Forelimb muscle (tissue), 1 donor: ENCODE data around the gene PACRG. TPM values are rescaled to one million over a fixed set of nuclear protein-coding genes. Genes with fewer than 3 reads are reported as not detected.

Experiments
- DNase-seq: peaks from one replicate; pipeline ENCODE4 v3.0.0-alpha.2; 2013; ENCODE audit warnings: low read depth
- polyA plus RNA-seq: library from polyadenylated mRNA; unstranded; fragments of 120-200 nt; gene quantifications from one replicate; pipeline ENCODE4 v1.2.1, GENCODE V29; 2013; ENCODE audit not compliant: insufficient read length

PACRG gene
- polyA plus RNA-seq, 1 donor = 2.1 TPM

GRCh38 chr6:163199371-163199770 is 471.6 kb downstream of the PACRG start:
- no peak for DNase-seq

GRCh38 chr6:163200289-163200688 is 472.5 kb downstream of the PACRG start:
- DNase-seq = no peak

GRCh38 chr6:163200694-163201093 is 472.9 kb downstream of the PACRG start:
- DNase-seq = no peak

GRCh38 chr6:163201855-163202254 is 474.1 kb downstream of the PACRG start:
- no peak for DNase-seq

- DNase-seq = no peak
Measured at GRCh38 chr6:163206196-163206595, 478.4 kb downstream of the PACRG start.

- DNase-seq = no peak
Measured at GRCh38 chr6:163207431-163208383, 479.9 kb downstream of the PACRG start.

GRCh38 chr6:163209005-163209404 is 481.2 kb downstream of the PACRG start:
- no peak for DNase-seq

GRCh38 chr6:163212123-163212522 is 484.3 kb downstream of the PACRG start:
- DNase-seq = no peak

- no peak for DNase-seq
Measured at GRCh38 chr6:163214259-163214658, 486.5 kb downstream of the PACRG start.

- DNase-seq = no peak
Measured at GRCh38 chr6:163218361-163218894, 490.7 kb downstream of the PACRG start.

GRCh38 chr6:163226181-163226835 is 498.5 kb downstream of the PACRG start:
- DNase-seq = no peak

- no peak for DNase-seq
Measured at GRCh38 chr6:163226836-163227485, 499.2 kb downstream of the PACRG start.

- no peak for DNase-seq
Measured at GRCh38 chr6:163228041-163228440, 500.3 kb downstream of the PACRG start.

GRCh38 chr6:163229050-163229449 is 501.3 kb downstream of the PACRG start:
- no peak for DNase-seq

- no peak for DNase-seq
Measured at GRCh38 chr6:163230901-163231300, 503.1 kb downstream of the PACRG start.

- DNase-seq = no peak
Measured at GRCh38 chr6:163231356-163232014, 503.7 kb downstream of the PACRG start.

GRCh38 chr6:163232015-163232523 is 504.3 kb downstream of the PACRG start:
- DNase-seq = no peak

- no peak for DNase-seq
Measured at GRCh38 chr6:163232649-163233048, 504.9 kb downstream of the PACRG start.

GRCh38 chr6:163237110-163237509 is 509.3 kb downstream of the PACRG start:
- no peak for DNase-seq

GRCh38 chr6:163239572-163240340 is 512.0 kb downstream of the PACRG start:
- no peak for DNase-seq

GRCh38 chr6:163240556-163240955 is 512.8 kb downstream of the PACRG start:
- DNase-seq = no peak
